Left ventricle myocardium superior (tissue), 1 donor: ENCODE data around the gene GAS7. TPM values are rescaled to one million over a fixed set of nuclear protein-coding genes. Genes with fewer than 3 reads are reported as not detected.
"Not testable (repeated sequence)": the region's sequence is repeated elsewhere in the genome, so short reads cannot be mapped to it uniquely, and the experiment has no call there.

ENCODE experiments used
- ATAC-seq: fragments of 200-7000 bp; cut with Tn5 transposase; one replicate; pipeline ENCODE4 v1.9.1; 2020; ENCODE audit warnings: mild to moderate bottlenecking, moderate library complexity
- DNase-seq: peaks from one replicate; pipeline ENCODE4 v3.0.0-alpha.2; 2020
- intact Hi-C: fragments of 100-400 bp; cut with micrococcal nuclease; formaldehyde crosslinking; loops from one replicate; pipeline ENCODE4 v1.11.0; 2022
- total RNA-seq: library from RNA; stranded (reverse); fragmentation: NEBNext Ultra II Directional; extraction: Animal tissue kit (Norgen Biotek cat#: 25700); gene quantifications from one replicate; pipeline ENCODE4 v1.2.1, GENCODE V29; 2021
- donor health status: DM: no; HTN: yes; CAD: no; lungs with severe emphysema.

The GAS7 gene
- total RNA-seq, 1 donor from 2014 or later = 51.2 TPM

DNA sequence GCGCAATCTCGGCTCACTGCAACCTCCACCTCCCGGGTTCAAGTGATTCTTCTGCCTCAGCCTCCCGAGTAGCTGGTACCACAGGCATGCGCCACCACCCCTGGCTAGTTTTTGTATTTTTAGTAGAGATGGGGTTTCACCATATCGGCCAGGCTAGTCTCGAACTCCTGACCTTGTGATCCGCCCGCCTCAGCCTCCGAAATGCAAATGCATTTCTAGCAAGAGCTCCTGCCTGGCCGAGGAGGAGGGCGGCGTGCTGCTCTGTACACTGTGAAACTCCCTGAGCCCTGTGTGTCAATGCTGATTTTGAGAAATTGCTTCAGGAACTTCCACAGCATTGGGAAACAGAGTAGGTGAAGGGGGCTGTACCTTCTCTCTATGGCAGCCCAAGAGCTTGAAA, 277.2 kb downstream of the GAS7 start:
- DNase-seq, ATAC-seq: not testable (repeated sequence)
- intact Hi-C loops = loop anchor here (10.0 kb wide), 1 partner anchor 694 kb away; no protein-coding TSS in a partner anchor

GRCh38 chr17:9918804-9919352, 279.5 kb downstream of the GAS7 start:
- intact Hi-C loops = no loop called here
- DNase-seq (no peak), ATAC-seq (no peak)

GRCh38 chr17:9918352-9918751, 280.1 kb downstream of the GAS7 start:
- intact Hi-C loops = no loop called here
- ATAC-seq = no peak

DNA sequence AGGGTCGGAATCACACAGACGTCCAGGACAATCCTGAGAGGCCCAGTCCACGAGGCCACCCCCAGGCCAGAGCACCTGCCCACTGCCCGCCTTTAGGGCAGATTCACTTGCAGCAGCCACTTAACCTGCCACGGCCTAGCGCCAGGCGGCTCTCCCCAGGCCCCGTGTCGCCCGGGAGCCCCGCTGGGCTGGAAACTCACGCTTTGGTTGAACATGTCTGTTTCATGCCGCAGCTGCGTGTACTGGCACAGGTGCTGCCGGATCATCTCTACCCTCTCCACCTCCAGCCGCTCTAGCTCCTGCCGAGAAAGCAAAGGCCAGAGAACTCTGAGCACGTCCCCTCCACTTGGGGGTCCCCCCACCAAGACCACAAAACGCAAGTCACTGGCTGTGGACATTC, 280.6 kb downstream of the GAS7 start:
- ATAC-seq (no peak), DNase-seq (no peak)
- intact Hi-C loops = no loop called here

More at GRCh38 chr17:9918352-9918751, 280.1 kb downstream of the GAS7 start:
- no peak for DNase-seq

GRCh38 chr17:9917131-9917530, 281.3 kb downstream of the GAS7 start:
- no peak for ATAC-seq
- DNase-seq = no peak
- intact Hi-C loops = no loop called here

DNA sequence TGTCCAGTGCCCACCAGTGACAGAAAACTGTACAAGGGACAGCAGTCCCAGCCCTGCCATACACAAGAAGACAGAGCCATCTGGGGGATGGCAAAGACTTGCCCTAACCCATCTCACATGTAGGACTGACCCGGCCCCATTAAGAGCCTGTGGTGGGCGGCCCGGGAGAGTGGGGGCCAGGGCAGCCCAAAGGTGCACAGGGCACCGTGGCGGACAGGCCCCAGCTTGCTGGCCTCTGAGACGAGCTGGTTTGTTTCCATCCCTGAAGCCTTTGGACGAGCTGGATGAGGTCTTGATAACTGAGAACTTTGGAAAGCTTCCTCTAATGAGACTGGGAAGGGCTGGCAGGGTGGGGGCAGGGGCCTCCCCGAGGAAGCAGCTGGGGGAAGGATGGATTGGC, 282.3 kb downstream of the GAS7 start:
- intact Hi-C loops = no loop called here
- ATAC-seq (no peak), DNase-seq (no peak)

GRCh38 chr17:9913476-9913875, 284.9 kb downstream of the GAS7 start:
- intact Hi-C loops = no loop called here
- DNase-seq = no peak
- no peak for ATAC-seq

- ATAC-seq (no peak), DNase-seq (no peak)
- intact Hi-C loops = no loop called here
Observed at GRCh38 chr17:9912121-9913099, 286.0 kb downstream of the GAS7 start.

DNA sequence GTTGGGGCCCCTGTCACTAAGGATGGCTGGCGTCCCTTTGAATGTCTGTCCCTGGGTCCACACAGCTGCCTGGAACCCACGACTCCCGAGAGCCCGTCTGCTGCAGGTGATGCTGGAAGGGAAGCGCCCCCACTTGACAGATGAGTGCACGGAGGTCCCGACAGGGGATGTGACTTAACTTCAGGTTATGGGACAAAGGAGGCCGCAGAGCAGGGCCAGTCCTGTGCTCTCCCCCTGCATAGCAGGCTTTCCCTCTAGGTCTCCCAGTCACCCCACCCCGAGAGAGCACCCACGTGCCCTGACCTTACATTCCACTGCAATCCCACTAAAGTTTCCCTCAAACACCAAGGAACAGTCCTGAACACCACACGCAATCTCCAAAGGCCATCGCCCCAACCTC, 287.3 kb downstream of the GAS7 start:
- intact Hi-C loops = no loop called here
- no peak for DNase-seq
- ATAC-seq = peak; percentile 5

DNA sequence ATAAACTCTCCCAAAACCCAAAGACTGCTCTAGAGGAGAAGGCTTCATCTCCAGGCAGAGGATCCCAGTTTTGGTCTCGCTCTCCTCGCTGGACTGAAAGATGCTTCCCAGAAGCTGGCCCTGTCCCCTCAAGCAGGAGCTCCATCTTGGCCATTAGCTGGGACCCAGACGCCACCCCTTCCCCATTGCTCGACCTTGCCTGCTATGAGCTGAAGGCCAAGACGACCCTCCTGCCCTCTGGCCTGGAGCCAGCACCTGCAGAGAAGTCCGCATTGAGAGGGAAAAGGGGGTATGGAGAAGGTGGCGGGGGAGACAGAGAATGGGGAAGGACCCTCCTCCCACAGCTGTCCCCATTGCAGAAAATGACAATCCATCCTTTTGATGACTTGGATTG, 289.8 kb downstream of the GAS7 start:
- intact Hi-C loops = no loop called here
- ATAC-seq (no peak), DNase-seq (no peak)

DNA sequence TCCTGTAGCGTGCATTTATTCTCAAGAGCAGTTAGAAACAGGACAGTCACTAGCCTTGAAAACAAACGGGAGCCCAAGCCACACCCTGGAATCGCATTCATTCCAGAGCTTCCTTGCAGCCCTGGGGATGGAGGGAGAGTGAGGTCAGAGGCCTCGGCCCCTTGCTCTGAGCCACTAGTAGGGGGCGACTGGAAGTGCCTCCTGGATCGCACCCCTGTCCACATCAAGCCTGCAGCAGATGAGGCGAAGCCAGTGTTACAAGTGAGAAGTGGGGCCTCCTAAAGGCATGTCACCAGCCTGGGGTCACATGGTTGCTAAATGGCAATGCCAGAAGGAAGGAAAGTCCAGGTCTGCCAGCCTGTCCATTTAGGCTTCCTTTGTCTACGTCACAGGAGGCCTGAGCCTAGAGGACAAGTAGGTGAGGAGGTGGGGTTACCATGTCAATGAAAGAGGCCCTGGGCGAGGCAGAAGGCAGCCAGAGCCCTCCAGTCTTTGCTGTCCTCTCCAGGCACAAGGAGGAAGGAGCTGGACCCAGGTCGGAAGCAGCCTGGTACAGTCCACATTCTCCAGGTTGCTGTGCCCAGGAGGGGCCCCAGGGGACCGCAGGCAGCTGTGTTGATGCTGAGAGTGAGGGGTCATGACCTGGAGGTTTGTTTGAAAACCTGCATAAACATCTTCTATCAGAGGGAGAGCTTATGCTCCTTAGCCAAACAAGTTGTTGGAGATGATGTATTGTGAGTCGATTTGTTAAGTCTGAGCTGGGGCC, 290.3 kb downstream of the GAS7 start:
- intact Hi-C loops = no loop called here
- ATAC-seq (peak; percentile 10), DNase-seq (no peak)

- no peak for ATAC-seq
- intact Hi-C loops = no loop called here
- DNase-seq = no peak
Observed at GRCh38 chr17:9907131-9907530, 291.3 kb downstream of the GAS7 start.

DNA sequence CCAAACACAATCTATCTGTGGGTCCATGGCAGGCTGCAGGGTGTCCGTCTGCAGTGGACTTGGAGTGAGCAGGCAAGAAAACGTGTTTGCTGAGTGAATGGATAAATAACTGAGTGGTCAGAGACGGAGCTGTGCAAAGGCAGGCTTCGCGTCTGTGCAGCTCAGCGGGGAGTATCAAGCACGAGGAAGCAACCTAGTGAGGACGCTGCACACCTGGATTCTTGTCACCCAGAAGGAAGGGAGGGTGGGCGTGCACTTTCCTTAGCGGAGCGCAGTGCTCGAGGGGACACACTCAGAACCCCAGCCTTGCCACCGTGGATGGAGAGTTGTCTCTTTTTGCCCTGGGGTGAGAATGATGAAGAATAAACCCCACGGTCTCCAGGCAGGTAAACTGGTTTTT, 291.8 kb downstream of the GAS7 start:
- DNase-seq = no peak
- intact Hi-C loops = no loop called here
- ATAC-seq = no peak

GRCh38 chr17:9905902-9906301, 292.5 kb downstream of the GAS7 start:
- peak; percentile 73 for DNase-seq
- ATAC-seq = peak; percentile 30
- intact Hi-C loops = no loop called here

DNA sequence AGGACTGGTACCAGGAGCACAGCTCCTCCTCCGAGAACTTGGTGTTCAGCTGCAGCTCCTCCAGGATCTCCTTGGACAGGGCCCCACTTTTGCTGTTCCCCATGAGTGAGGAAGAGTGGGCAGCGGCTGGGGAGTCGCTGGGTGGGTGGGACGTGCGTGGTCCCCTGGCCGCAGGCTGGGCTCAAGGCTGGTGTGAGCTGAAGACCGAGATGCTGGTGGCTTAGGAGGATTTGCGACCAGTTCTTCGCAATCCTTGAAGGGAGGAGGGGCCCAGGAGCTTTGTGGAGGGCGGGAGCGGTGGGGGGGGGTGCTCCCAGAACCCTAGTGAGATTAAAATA, 293.4 kb downstream of the GAS7 start, which contains the start of gene RCVRN:
Gene RCVRN (minus strand): TSS at position 194 of the 338 bp plus-strand sequence. CDS start 91 bp downstream, at position 103.
- intact Hi-C loops = no loop called here
- ATAC-seq = no peak
- DNase-seq = no peak

GRCh38 chr17:9904277-9905077, 293.9 kb downstream of the GAS7 start:
- intact Hi-C loops = no loop called here
- no peak for ATAC-seq
- no peak for DNase-seq

DNA sequence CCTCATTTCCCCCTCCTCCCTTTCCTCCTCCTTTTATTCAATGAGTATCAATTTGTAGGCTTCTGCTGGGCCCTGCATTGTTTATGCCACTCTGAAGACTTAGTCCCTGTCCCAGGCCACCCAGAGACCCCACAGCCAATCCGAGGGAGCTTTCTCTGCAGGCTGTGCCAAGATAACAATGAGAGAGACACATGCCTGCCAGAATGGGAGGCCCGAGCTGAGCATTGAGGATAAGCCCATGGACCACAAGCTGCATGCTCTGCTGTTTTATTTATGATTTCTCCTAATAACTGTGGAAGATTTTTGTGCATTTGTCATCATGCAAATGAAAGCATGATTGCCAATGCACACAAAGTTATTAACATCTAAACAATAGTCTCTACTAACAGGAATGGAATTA, 296.3 kb downstream of the GAS7 start:
- intact Hi-C loops = no loop called here
- DNase-seq = no peak
- no peak for ATAC-seq

- ATAC-seq (no peak), DNase-seq (no peak)
- intact Hi-C loops = no loop called here
Observed at GRCh38 chr17:9900784-9901183, 297.6 kb downstream of the GAS7 start.

GRCh38 chr17:9900044-9900594, 298.3 kb downstream of the GAS7 start:
- ATAC-seq (no peak), DNase-seq (no peak)
- intact Hi-C loops = no loop called here
